Heart left ventricle (tissue), 13 donors: Measurements from ENCODE around the gene OLFM3.

Source experiments
- CTCF ChIP-seq, 12 donors: fragments of 200-600 bp; sonication (generic) in 4 of 12; IDR thresholded peaks; one replicate each; pipeline versions ENCODE4 v1.5.0 to v1.8.0; 2018 to 2022; ENCODE audit warnings: antibody characterized with exemption in 12 of 12, mild to moderate bottlenecking in 5 of 12
- POLR2A ChIP-seq, 2 donors: fragments of 450-650 bp; IDR thresholded peaks; one replicate each; pipeline ENCODE4 v1.6.1; 2017; ENCODE audit warnings: antibody characterized with exemption in 2 of 2, mild to moderate bottlenecking in 2 of 2, moderate library complexity in 2 of 2
- donor health status: ischemic (EF 13 %, LVEDD 7.1; RV severe dilation, severe dysfunction).
- donor health status: DM: no; HTN: yes; CAD: no.
- donor health status: DM: no; HTN: no; CAD: no.
- donor health status: ischemic (EF 25% LVEDD 6.9; RV normal size, moderate dysfunction).
- donor health status: ischemic (EF 25% LVEDD 5.7; RV mildly dilated, moderate dysfunction).
- donor health status: ischemic (EF 35%, LVEDD 5.7; RV mildly dilated, moderate dysfunction).
- donor health status: nonischemic (EF 11% LVEDD 7.7; RV severe dilation, severe dysfunction).
- donor health status: DM: yes; HTN: yes; CAD: no.
- donor health status: PGD.
- donor health status: ischemic (EF 29% LVEDD 5.4; RV normal size, mild dysfunction).
- donor health status: nonischemic (EF 23%, LVEDD 6.1; RV moderate dilation, normal function).

GRCh38 chr1:101833312-101833711, 163.4 kb downstream of the OLFM3 start:
- no peak for TF ChIP-seq CTCF (IDR thresholded peaks at IDR 0.05)
- TF ChIP-seq POLR2A (IDR thresholded peaks at IDR 0.05): no peak
